Bronchial epithelial cell (primary cell): Measurements from ENCODE around the gene SEPTIN2. TPM values are rescaled to one million over a fixed set of nuclear protein-coding genes. Genes with fewer than 3 reads are reported as not detected.
"Not testable (repeated sequence)": the region's sequence is repeated elsewhere in the genome, so short reads cannot be mapped to it uniquely, and the experiment has no call there.

Source experiments
- DNase-seq: peaks from one replicate; pipeline ENCODE4 v3.0.0-alpha.2; 2010; ENCODE audit warnings: low read depth
- FAIRE-seq: peaks from 2 replicates; lab custom pipeline; 2011; peaks lifted over from hg19 to GRCh38; lab: Jason Lieb, UNC
- H3K27me3 ChIP-seq: 2 replicates; pipeline ENCODE4 v1.5.1; 2011; ENCODE audit warnings: low read length; ENCODE audit not compliant: control insufficient read depth, insufficient read depth
- H3K36me3 ChIP-seq: 2 replicates; pipeline ENCODE4 v1.5.1; 2011; ENCODE audit warnings: low read length; ENCODE audit not compliant: control insufficient read depth, insufficient read depth
- H3K4me3 ChIP-seq: 2 replicates; pipeline ENCODE4 v1.5.1; 2011; ENCODE audit warnings: mild to moderate bottlenecking, low read depth, low read length, control low read depth
- CTCF ChIP-seq: IDR thresholded peaks from 2 replicates; pipeline ENCODE4 v1.5.1; 2011; ENCODE audit warnings: mild to moderate bottlenecking, moderate library complexity, low read length, control low read depth, inconsistent platforms; ENCODE audit not compliant: insufficient read depth, severe bottlenecking
- total RNA-seq: library from RNA; depleted of rRNA; stranded (reverse); fragments of >200 nt; gene quantifications from 2 replicates; pipeline ENCODE4 v1.2.1, GENCODE V29; 2014

Gene SEPTIN2
- total RNA-seq, 1 donor from 2014 or later = 181 TPM

GRCh38 chr2:241376808-241377207 lies 61.1 kb downstream of the SEPTIN2 start:
- FAIRE-seq (no peak), DNase-seq (no peak)
- TF ChIP-seq CTCF = no peak
- Histone ChIP-seq H3K36me3 (peaks cover 3% of the 10 kb centered on the region), H3K27me3 (no peaks in the 10 kb centered on the region), H3K4me3 (no peak overlapping the region)

DNA sequence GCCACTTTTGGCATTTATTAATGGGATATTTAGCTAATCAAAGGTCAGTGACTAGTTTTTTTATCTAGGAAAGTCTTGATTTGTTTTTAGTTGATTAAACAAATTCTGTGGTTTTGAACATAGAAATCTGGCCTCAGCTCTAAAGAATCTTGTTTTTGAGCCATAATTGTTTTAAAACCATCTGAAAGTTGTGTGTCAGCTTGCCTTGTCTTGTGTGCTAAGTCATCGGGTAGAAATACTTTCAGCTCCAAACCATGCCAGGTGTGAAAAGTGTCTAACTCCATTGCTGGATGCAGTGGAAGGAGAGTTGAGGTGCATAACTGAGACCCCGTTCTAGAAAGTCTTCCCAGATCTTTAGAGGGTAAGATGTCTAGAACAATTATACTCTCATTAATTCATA lies 63.1 kb downstream of the SEPTIN2 start:
- FAIRE-seq = no peak
- TF ChIP-seq CTCF = no peak
- no peaks in the 10 kb centered on the region for H3K27me3 ChIP-seq
- H3K36me3 ChIP-seq = peaks cover 9% of the 10 kb centered on the region
- no peak for DNase-seq
- H3K4me3 ChIP-seq = no peak overlapping the region

DNA sequence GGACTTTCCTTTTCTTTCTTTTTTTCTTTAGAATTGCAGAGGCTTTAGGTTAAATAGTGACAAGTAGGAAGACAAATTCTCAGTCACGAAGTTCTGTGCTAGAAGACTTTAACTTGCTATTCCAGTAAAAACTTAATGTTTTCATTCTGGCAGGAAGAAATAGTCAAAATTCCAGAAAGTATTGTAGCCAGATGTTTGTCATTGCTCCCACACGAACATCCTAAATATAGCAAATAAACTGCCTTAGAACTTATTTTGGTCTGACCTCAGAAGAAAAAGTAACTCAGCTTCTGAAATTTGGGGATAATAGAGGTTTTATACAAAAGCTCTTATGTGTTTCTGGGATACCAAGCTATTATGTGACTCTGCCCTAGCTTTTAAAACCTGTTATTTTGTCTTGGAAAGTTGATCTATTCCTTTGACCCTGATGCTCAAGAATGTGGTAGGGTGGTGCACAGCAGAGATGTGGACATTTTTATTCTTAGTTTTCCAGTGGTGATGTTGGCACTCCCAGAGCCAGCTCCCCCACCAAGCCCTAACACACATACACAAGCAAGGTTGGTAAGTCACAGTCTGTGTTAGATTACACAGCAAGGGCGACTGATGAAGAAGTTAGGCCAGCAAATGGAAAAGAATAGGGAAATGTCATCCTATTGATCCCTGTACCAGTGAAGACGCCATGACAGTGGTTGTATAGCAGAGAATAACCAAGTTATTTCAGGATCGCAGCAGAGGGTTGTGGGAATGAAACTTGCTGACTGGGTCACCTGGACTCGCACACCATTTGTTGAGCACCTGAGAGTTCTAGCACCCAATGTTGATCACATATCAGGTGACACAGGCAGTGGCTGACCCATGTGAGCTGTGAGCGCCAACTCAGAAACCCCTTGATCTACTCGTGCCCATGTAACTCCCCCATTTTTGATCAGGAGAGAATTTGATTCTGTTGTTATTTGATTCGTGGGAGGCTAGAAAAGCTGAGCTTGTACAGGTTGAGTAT lies 64.1 kb downstream of the SEPTIN2 start:
- no peak for FAIRE-seq
- DNase-seq = no peak
- Histone ChIP-seq H3K36me3 (peaks cover 9% of the 10 kb centered on the region), H3K27me3 (no peaks in the 10 kb centered on the region), H3K4me3 (no peak overlapping the region)
- no peak for TF ChIP-seq CTCF

DNA sequence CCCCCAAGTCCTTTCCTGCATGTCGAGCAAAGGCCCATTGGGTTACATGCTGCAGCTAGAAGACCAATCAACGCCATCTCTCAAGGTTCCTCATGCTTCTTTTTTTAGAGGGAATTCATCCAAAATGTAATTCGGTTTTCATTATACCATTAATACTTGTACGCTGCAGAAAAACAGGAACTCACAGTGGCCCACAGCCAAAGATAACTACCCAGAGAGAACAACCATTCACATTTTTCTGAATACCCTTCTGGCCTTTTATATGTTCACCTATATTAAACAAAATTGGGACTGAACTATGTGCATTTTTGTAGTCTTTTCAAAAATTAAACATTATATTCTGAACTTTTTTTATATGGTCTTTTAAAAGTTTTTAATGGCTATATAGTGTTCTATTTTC lies 66.1 kb downstream of the SEPTIN2 start:
- Histone ChIP-seq H3K4me3 (no peak overlapping the region), H3K27me3 (no peaks in the 10 kb centered on the region), H3K36me3 (peaks cover 11% of the 10 kb centered on the region)
- DNase-seq (no peak), FAIRE-seq (no peak)
- no peak for TF ChIP-seq CTCF

- FAIRE-seq = not testable (repeated sequence)
Measured at GRCh38 chr2:241385450-241385849, 69.7 kb downstream of the SEPTIN2 start.

DNA sequence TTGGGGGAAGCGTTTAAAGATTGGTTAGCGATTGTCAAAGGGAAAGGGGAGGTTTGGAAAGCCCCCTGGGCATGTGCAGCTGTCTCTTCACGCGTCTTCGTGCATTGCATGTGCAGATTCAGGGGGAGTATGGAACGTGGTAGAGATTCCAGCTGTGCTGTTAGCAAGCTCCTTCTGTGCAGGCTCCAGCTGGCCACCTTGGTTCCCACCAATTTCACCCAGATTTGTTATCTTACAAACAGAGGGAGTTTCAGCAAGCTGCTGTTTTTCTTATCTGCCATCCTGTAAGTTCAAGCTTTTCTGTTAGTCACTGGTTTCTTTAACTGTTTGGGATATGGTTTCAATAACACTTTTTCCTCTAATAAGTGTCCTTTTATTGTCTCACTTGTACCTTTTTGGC lies 70.8 kb downstream of the SEPTIN2 start:
- Histone ChIP-seq H3K4me3 (no peak overlapping the region), H3K27me3 (no peaks in the 10 kb centered on the region), H3K36me3 (peaks cover 8% of the 10 kb centered on the region)
- DNase-seq = no peak
- TF ChIP-seq CTCF = no peak
- no peak for FAIRE-seq

More at GRCh38 chr2:241385450-241385849, 69.7 kb downstream of the SEPTIN2 start:
- not testable (repeated sequence) for H3K27me3 ChIP-seq, H3K4me3 ChIP-seq, H3K36me3 ChIP-seq, DNase-seq
